ENCODE results near the gene RPRD1B. TPM values are rescaled to one million over a fixed set of nuclear protein-coding genes. Genes with fewer than 3 reads are reported as not detected.

The RPRD1B gene
- total RNA-seq, 1 donor from 2014 or later = 29.2 TPM

GRCh38 chr20:38128691-38129090, 95.1 kb downstream of the RPRD1B start:
- no peak for TF ChIP-seq CTCF (IDR thresholded peaks at IDR 0.05; ENCODE audit: partially characterized antibody, unreplicated experiment)
- no peaks in the 10 kb centered on the region for H3K36me3 Mint-ChIP-seq (ENCODE audit: unreplicated experiment)
- no peak overlapping the region for H3K4me3 Mint-ChIP-seq (ENCODE audit: unreplicated experiment)
- H3K27me3 Mint-ChIP-seq (ENCODE audit: unreplicated experiment) = peaks cover 1% of the 10 kb centered on the region
- no peak overlapping the region for H3K27ac Mint-ChIP-seq (ENCODE audit: unreplicated experiment)
- no peak for DNase-seq
- H3K4me1 Mint-ChIP-seq (ENCODE audit: low read depth, unreplicated experiment) = peaks cover 7% of the 10 kb centered on the region
- H3K9me3 Mint-ChIP-seq (ENCODE audit: unreplicated experiment) = peaks cover 1% of the 10 kb centered on the region

- Mint-ChIP-seq H3K36me3 (ENCODE audit: unreplicated experiment) (no peaks in the 10 kb centered on the region), H3K27me3 (ENCODE audit: unreplicated experiment) (peaks cover 1% of the 10 kb centered on the region), H3K4me1 (ENCODE audit: low read depth, unreplicated experiment) (peaks cover 7% of the 10 kb centered on the region), H3K27ac (ENCODE audit: unreplicated experiment) (no peak overlapping the region), H3K9me3 (ENCODE audit: unreplicated experiment) (peaks cover 1% of the 10 kb centered on the region), H3K4me3 (ENCODE audit: unreplicated experiment) (no peak overlapping the region)
- DNase-seq = no peak
- TF ChIP-seq CTCF (IDR thresholded peaks at IDR 0.05; ENCODE audit: partially characterized antibody, unreplicated experiment) = no peak
Observed at GRCh38 chr20:38129248-38129865, 95.8 kb downstream of the RPRD1B start.

GRCh38 chr20:38129893-38130609, 96.5 kb downstream of the RPRD1B start:
- Mint-ChIP-seq H3K36me3 (ENCODE audit: unreplicated experiment) (no peaks in the 10 kb centered on the region), H3K9me3 (ENCODE audit: unreplicated experiment) (peaks cover 1% of the 10 kb centered on the region), H3K27me3 (ENCODE audit: unreplicated experiment) (peaks cover 1% of the 10 kb centered on the region), H3K27ac (ENCODE audit: unreplicated experiment) (no peak overlapping the region), H3K4me1 (ENCODE audit: low read depth, unreplicated experiment) (peaks cover 7% of the 10 kb centered on the region), H3K4me3 (ENCODE audit: unreplicated experiment) (no peak overlapping the region)
- DNase-seq = no peak
- TF ChIP-seq CTCF (IDR thresholded peaks at IDR 0.05; ENCODE audit: partially characterized antibody, unreplicated experiment) = no peak

- H3K36me3 Mint-ChIP-seq (ENCODE audit: unreplicated experiment) = no peaks in the 10 kb centered on the region
- H3K27ac Mint-ChIP-seq (ENCODE audit: unreplicated experiment) = no peak overlapping the region
- peaks cover 1% of the 10 kb centered on the region for H3K27me3 Mint-ChIP-seq (ENCODE audit: unreplicated experiment)
- no peak for TF ChIP-seq CTCF (IDR thresholded peaks at IDR 0.05; ENCODE audit: partially characterized antibody, unreplicated experiment)
- DNase-seq = no peak
- H3K9me3 Mint-ChIP-seq (ENCODE audit: unreplicated experiment) = peaks cover 1% of the 10 kb centered on the region
- peaks cover 7% of the 10 kb centered on the region for H3K4me1 Mint-ChIP-seq (ENCODE audit: low read depth, unreplicated experiment)
- H3K4me3 Mint-ChIP-seq (ENCODE audit: unreplicated experiment) = peak overlapping the region; percentile 45
Observed at GRCh38 chr20:38130687-38131587, 97.4 kb downstream of the RPRD1B start.
